Spleen (tissue), 11 donors: Measurements from ENCODE around the gene BSPRY. TPM values are rescaled to one million over a fixed set of nuclear protein-coding genes. Genes with fewer than 3 reads are reported as not detected.

ENCODE experiments used
- DNase-seq: peaks from one replicate; pipeline ENCODE4 v3.0.0-alpha.2; 2020
- H3K27ac ChIP-seq, 8 donors: fragments of 200-600 bp; sonication (generic) in 7 of 8; 1 replicate in 4 of 8; 2 replicates in 4 of 8; pipeline versions ENCODE4 v1.5.0 to v1.8.0; 2016 to 2021; ENCODE audit warnings: inconsistent platforms in 4 of 8, mild to moderate bottlenecking in 4 of 8, moderate library complexity in 1 of 8
- H3K27me3 ChIP-seq, 7 donors: fragments of 200-600 bp; sonication (generic) in 6 of 7; replicated peaks in 1 of 7; 1 replicate in 4 of 7; 2 replicates in 3 of 7; pipeline versions ENCODE4 v1.5.0 to v1.8.0; 2016 to 2021; ENCODE audit warnings: inconsistent platforms in 3 of 7, mild to moderate bottlenecking in 1 of 7
- H3K36me3 ChIP-seq, 6 donors: fragments of 200-600 bp; sonication (generic) in 5 of 6; 1 replicate in 4 of 6; 2 replicates in 2 of 6; pipeline versions ENCODE4 v1.5.0 to v1.8.0; 2016 to 2021; ENCODE audit warnings: inconsistent platforms in 2 of 6
- H3K4me1 ChIP-seq, 6 donors: fragments of 200-600 bp; sonication (generic) in 5 of 6; 1 replicate in 3 of 6; 2 replicates in 3 of 6; pipeline versions ENCODE4 v1.5.0 to v1.8.0; 2016 to 2021; ENCODE audit warnings: inconsistent platforms in 3 of 6
- H3K4me3 ChIP-seq, 8 donors: fragments of 200-600 bp; sonication (generic) in 7 of 8; 1 replicate in 4 of 8; 2 replicates in 4 of 8; pipeline versions ENCODE4 v1.5.0 to v1.8.0; 2016 to 2021; ENCODE audit warnings: inconsistent platforms in 4 of 8, mild to moderate bottlenecking in 4 of 8, moderate library complexity in 2 of 8
- H3K9me3 ChIP-seq, 8 donors: fragments of 200-600 bp; sonication (generic) in 7 of 8; 1 replicate in 4 of 8; 2 replicates in 4 of 8; pipeline versions ENCODE4 v1.5.0 to v1.8.0; 2016 to 2021; ENCODE audit warnings: inconsistent platforms in 4 of 8
- POLR2A ChIP-seq, 3 donors: fragments of 450-650 bp; IDR thresholded peaks; one replicate each; pipeline ENCODE4 v1.5.1; 2017; ENCODE audit warnings: antibody characterized with exemption in 3 of 3, mild to moderate bottlenecking in 1 of 3
- POLR2AphosphoS5 ChIP-seq, 3 donors: sonication (generic); formaldehyde crosslinking; IDR thresholded peaks; one replicate each; pipeline ENCODE4 v1.5.1; 2017; ENCODE audit warnings: antibody characterized with exemption in 3 of 3
- WGBS, 5 donors: extraction: QIAGEN DNeasy Blood & Tissue Kit in 3 of 5; methylation state at CpG; one replicate each; pipeline versions ENCODE4 v1.1.5 to v1.1.7; 2013 to 2018; 5-methylcytosine and 5-hydroxymethylcytosine counted together
- intact Hi-C: fragments of 100-400 bp; cut with DNase I; formaldehyde crosslinking; loops from one replicate; pipeline ENCODE4 v1.15.0; 2023; ENCODE audit warnings: low total_unique reads
- polyA plus RNA-seq, 3 donors: library from polyadenylated mRNA; stranded (reverse); fragments of 200-250 nt; gene quantifications; one replicate each; pipeline ENCODE4 v1.2.1, GENCODE V29; 2013
- total RNA-seq, 7 donors: library from RNA; depleted of rRNA in 3 of 7; stranded (reverse); fragments of >200 nt in 3 of 7; fragmentation: NEBNext Ultra II Directional in 4 of 7; extraction: Animal tissue kit (Norgen Biotek cat#: 25700) in 4 of 7; gene quantifications; one replicate each; pipeline versions ENCODE4 v1.1.0 to v1.2.1, GENCODE V29; 2016 to 2021
- TF ChIP-seq, protein P1 (sequence below), 11 experiments: fragments of 200-600 bp in 7 of 11; fragments of 450-650 bp in 4 of 11; sonication (generic) in 4 of 11; IDR thresholded peaks in 8 of 11; conservative IDR thresholded peaks in 3 of 11; 1 replicate in 7 of 11; 2 replicates in 4 of 11; pipeline versions ENCODE4 v1.4.0 to v1.8.0; 2016 to 2021; ENCODE audit warnings: antibody characterized with exemption in 11 of 11, inconsistent platforms in 4 of 11, mild to moderate bottlenecking in 1 of 11
- donor health status: healthy with polysubstance abuse.
- donor health status: DM: no; HTN: no; CAD: no; lungs with moderate emphysema.
- donor health status: DM: no; HTN: no; CAD: no.
- donor health status: Bipolar disorder and iron deficiency.
- donor health status: healthy.
- donor health status: DM: no; HTN: no; CAD: no.
- donor health status: DM: yes; HTN: yes; CAD: no.

Gene BSPRY
- total and polyA plus RNA-seq, 10 donors = 0.26 to 1.7 (median 0.78) TPM

DNA sequence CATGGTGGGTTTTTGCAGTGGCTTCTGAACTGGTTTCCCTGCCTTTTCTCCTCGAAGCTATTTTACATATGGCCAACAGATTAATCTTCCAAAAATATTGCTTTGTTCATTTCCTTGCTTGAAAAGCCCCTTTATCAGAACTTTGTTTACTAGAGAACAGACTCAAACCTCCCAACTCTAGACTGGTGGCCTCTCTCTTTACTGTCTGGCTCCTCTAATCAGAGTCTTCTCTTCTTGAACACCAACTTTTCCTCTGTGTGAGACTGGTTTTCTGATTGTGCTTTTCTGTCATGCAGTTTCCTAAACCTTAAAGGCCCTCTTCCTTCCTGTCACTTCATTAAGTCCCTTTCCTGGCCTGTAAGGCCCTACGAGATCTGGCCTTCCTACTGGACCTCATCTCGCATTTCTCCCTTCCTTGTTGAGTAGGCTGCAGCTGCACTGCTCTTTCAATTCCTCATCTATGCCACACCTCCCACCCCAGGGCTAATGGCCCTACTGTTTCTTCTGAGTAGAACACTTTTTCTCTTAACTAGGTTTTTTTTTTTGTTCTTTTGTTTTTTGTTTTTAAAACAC is 66.9 kb downstream of the BSPRY start:
- TF ChIP-seq POLR2AphosphoS5 (IDR thresholded peaks at IDR 0.05) (peak in 1 of 3 donors; percentile 26), POLR2A (IDR thresholded peaks at IDR 0.05) (no peak)
- TF ChIP-seq, protein P1, sequence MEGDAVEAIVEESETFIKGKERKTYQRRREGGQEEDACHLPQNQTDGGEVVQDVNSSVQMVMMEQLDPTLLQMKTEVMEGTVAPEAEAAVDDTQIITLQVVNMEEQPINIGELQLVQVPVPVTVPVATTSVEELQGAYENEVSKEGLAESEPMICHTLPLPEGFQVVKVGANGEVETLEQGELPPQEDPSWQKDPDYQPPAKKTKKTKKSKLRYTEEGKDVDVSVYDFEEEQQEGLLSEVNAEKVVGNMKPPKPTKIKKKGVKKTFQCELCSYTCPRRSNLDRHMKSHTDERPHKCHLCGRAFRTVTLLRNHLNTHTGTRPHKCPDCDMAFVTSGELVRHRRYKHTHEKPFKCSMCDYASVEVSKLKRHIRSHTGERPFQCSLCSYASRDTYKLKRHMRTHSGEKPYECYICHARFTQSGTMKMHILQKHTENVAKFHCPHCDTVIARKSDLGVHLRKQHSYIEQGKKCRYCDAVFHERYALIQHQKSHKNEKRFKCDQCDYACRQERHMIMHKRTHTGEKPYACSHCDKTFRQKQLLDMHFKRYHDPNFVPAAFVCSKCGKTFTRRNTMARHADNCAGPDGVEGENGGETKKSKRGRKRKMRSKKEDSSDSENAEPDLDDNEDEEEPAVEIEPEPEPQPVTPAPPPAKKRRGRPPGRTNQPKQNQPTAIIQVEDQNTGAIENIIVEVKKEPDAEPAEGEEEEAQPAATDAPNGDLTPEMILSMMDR (IDR thresholded peaks at IDR 0.05 in 8 of 11, conservative IDR thresholded peaks at IDR 0.05 in 3 of 11) = no peak
- DNase-seq = no peak
- no peaks in the 10 kb centered on the region for H3K36me3 ChIP-seq
- 32 to 48% (median 37%) methylated on average over 3 of the region's 3 CpGs for WGBS, 5 donors
- no peaks in the 10 kb centered on the region for H3K9me3 ChIP-seq
- no peak overlapping the region for H3K4me3 ChIP-seq
- H3K27ac ChIP-seq = peak overlapping the region; percentile 14 to 78 (median 70)
- H3K4me1 ChIP-seq = peaks cover 3 to 24% (median 15%) of the 10 kb centered on the region in 6 donors
- no peaks in the 10 kb centered on the region for H3K27me3 ChIP-seq
- intact Hi-C loops = no loop called here

DNA sequence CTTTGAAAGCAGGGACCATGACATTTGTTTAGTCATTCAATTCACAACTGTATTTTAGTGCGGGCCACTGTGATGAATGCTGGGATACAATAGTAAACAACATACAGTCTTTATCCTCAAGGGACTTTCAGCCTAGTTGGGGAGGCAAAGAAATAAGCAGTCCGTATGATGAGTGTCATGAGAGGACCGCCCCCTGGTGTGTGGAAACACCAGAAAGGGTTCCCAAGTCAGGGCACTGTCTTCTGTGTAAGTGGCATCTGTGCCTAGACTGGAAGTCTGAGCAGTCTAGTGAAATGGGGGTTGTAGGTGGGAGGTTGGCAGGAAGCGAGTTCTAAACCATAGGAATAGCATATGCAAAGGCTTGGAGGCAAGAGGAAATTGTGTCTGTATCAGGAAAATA is 68.0 kb downstream of the BSPRY start:
- TF ChIP-seq POLR2AphosphoS5 (IDR thresholded peaks at IDR 0.05) (no peak), POLR2A (IDR thresholded peaks at IDR 0.05) (no peak)
- TF ChIP-seq, protein P1 (IDR thresholded peaks at IDR 0.05 in 8 of 11, conservative IDR thresholded peaks at IDR 0.05 in 3 of 11) = no peak
- no peak overlapping the region for H3K4me3 ChIP-seq
- intact Hi-C loops = no loop called here
- H3K27ac ChIP-seq = no peak overlapping the region
- H3K9me3 ChIP-seq = no peaks in the 10 kb centered on the region
- no peaks in the 10 kb centered on the region for H3K36me3 ChIP-seq
- DNase-seq = no peak
- 75 to 88% (median 83%) methylated on average over 4 of the region's 4 CpGs for WGBS, 5 donors
- no peaks in the 10 kb centered on the region for H3K27me3 ChIP-seq
- H3K4me1 ChIP-seq = peaks cover 3 to 16% (median 10%) of the 10 kb centered on the region in 6 donors

Other genes starting within 250 kb of the BSPRY start
- 10 to 100 TPM; 30.8 to 97.3 (median 58.5) TPM for gene SLC31A2, start 198.5 kb upstream of the BSPRY start, total RNA-seq
- gene SLC31A2, start 198.5 kb upstream of the BSPRY start, polyA plus RNA-seq = 10 to 100 TPM in 2 of 3 donors, 1 to 10 TPM in 1; 7.7 to 13.5 (median 12.4) TPM
- 10 to 100 TPM; 50.7 to 68.0 (median 60.0) TPM for gene FKBP15, start 128.3 kb upstream of the BSPRY start, total RNA-seq
- gene FKBP15, start 128.3 kb upstream of the BSPRY start, polyA plus RNA-seq = 10 to 100 TPM; 11.5 to 18.4 (median 12.4) TPM
- 10 to 100 TPM; 17.7 to 22.7 (median 19.2) TPM for gene SLC31A1, start 128.0 kb upstream of the BSPRY start, total RNA-seq
- gene SLC31A1, start 128.0 kb upstream of the BSPRY start, polyA plus RNA-seq = 1 to 10 TPM; 3.0 to 5.5 (median 3.3) TPM
- 10 to 100 TPM; 20.6 to 31.3 (median 27.1) TPM for gene CDC26, start 74.0 kb upstream of the BSPRY start, total RNA-seq
- 10 to 100 TPM; 41.5 to 42.9 (median 41.8) TPM for gene CDC26, start 74.0 kb upstream of the BSPRY start, polyA plus RNA-seq
- gene PRPF4, start 73.9 kb upstream of the BSPRY start, total RNA-seq = 10 to 100 TPM; 13.5 to 20.2 (median 17.5) TPM
- 10 to 100 TPM in 2 of 3 donors, 1 to 10 TPM in 1; 7.7 to 12.4 (median 10.5) TPM for gene PRPF4, start 73.9 kb upstream of the BSPRY start, polyA plus RNA-seq
- gene RNF183, start 46.2 kb upstream of the BSPRY start, total RNA-seq = under 1 TPM in 1 of 7 donors, not detected in 6; 0.35 TPM
- under 1 TPM; 0.06 to 0.09 (median 0.08) TPM for gene RNF183, start 46.2 kb upstream of the BSPRY start, polyA plus RNA-seq
- gene WDR31, start 9.3 kb upstream of the BSPRY start, total RNA-seq = 1 to 10 TPM in 3 of 7 donors, under 1 TPM in 4; 0.46 to 2.3 (median 0.94) TPM
- gene WDR31, start 9.3 kb upstream of the BSPRY start, polyA plus RNA-seq = under 1 TPM; 0.15 to 0.35 (median 0.27) TPM
- gene HDHD3, start 27.4 kb downstream of the BSPRY start, total RNA-seq = 10 to 100 TPM; 13.5 to 38.3 (median 16.7) TPM
- 10 to 100 TPM; 17.2 to 26.0 (median 23.8) TPM for gene HDHD3, start 27.4 kb downstream of the BSPRY start, polyA plus RNA-seq
- gene ALAD, start 51.7 kb downstream of the BSPRY start, total RNA-seq = 10 to 100 TPM; 19.3 to 31.1 (median 29.5) TPM
- 10 to 100 TPM; 14.4 to 21.7 (median 15.9) TPM for gene ALAD, start 51.7 kb downstream of the BSPRY start, polyA plus RNA-seq
- 10 to 100 TPM; 29.3 to 53.0 (median 36.9) TPM for gene POLE3, start 61.1 kb downstream of the BSPRY start, total RNA-seq
- gene POLE3, start 61.1 kb downstream of the BSPRY start, polyA plus RNA-seq = 10 to 100 TPM; 30.6 to 45.6 (median 44.5) TPM
- gene C9orf43, start 61.2 kb downstream of the BSPRY start, total RNA-seq = under 1 TPM in 5 of 7 donors, not detected in 2; 0.37 to 0.92 (median 0.46) TPM
- gene C9orf43, start 61.2 kb downstream of the BSPRY start, polyA plus RNA-seq = under 1 TPM; 0.27 to 0.59 (median 0.48) TPM
- gene RGS3, start 114.2 kb downstream of the BSPRY start, total RNA-seq = 100 to 1,000 TPM in 1 of 7 donors, 10 to 100 TPM in 6; 63.2 to 122 (median 84.4) TPM
- gene RGS3, start 114.2 kb downstream of the BSPRY start, polyA plus RNA-seq = 10 to 100 TPM; 17.5 to 48.3 (median 26.5) TPM